PFSK-1 (cell line): ENCODE results near the gene PLK5.

Experiments used
- FOXP2 ChIP-seq: optimal IDR thresholded peaks from 2 replicates; pipeline ENCODE3; 2011; ENCODE audit warnings: borderline replicate concordance, control low read depth, inconsistent platforms; ENCODE audit not compliant: insufficient read depth; ENCODE audit errors: extremely low read length, extremely low read depth
- POLR2AphosphoS5 ChIP-seq: IDR thresholded peaks from 2 replicates; pipeline ENCODE4 v1.6.1; 2012; ENCODE audit warnings: low read depth, mild to moderate bottlenecking, control low read depth, low read length, moderate library complexity
- REST ChIP-seq, 2 experiments: IDR thresholded peaks; 2 replicates each; pipeline versions ENCODE4 v1.6.1 to v1.8.0; 2011 to 2012; ENCODE audit warnings: low read depth in 2 of 2, low read length in 2 of 2, control low read depth in 1 of 2, inconsistent platforms in 1 of 2, mild to moderate bottlenecking in 1 of 2, moderate library complexity in 1 of 2; ENCODE audit not compliant: insufficient read depth in 1 of 2
- SIN3A ChIP-seq: IDR thresholded peaks from 2 replicates; pipeline ENCODE4 v1.6.1; 2012; ENCODE audit warnings: mild to moderate bottlenecking, low read length, moderate library complexity, borderline replicate concordance; ENCODE audit not compliant: insufficient read depth
- TAF1 ChIP-seq: IDR thresholded peaks from 2 replicates; pipeline ENCODE4 v1.6.1; 2012; ENCODE audit warnings: low read length, control low read depth, borderline replicate concordance; ENCODE audit not compliant: insufficient read depth

Gene PLK5

GRCh38 chr19:1529430-1529816 is 5.5 kb downstream of the PLK5 start:
- TF ChIP-seq POLR2AphosphoS5, result no peak
- no peak for TF ChIP-seq TAF1
- no peak for TF ChIP-seq REST (IDR thresholded peaks at IDR 0.05; ENCODE audit: insufficient read depth in 1 of 2, low read depth in 2 of 2, low read length in 2 of 2)
- no peak for TF ChIP-seq FOXP2
- no peak for TF ChIP-seq SIN3A

- no peak for TF ChIP-seq FOXP2
- TF ChIP-seq REST (IDR thresholded peaks at IDR 0.05; ENCODE audit: insufficient read depth in 1 of 2, low read depth in 2 of 2, low read length in 2 of 2), result no peak
- TF ChIP-seq SIN3A, result no peak
Observed at GRCh38 chr19:1531587-1531986, 7.7 kb downstream of the PLK5 start.

- TF ChIP-seq TAF1 (no peak), FOXP2 (no peak), SIN3A (no peak), POLR2AphosphoS5 (no peak), REST (IDR thresholded peaks at IDR 0.05; ENCODE audit: insufficient read depth in 1 of 2, low read depth in 2 of 2, low read length in 2 of 2) (no peak)
Observed at GRCh38 chr19:1532003-1532402, 8.1 kb downstream of the PLK5 start.

GRCh38 chr19:1533510-1534150 is 9.8 kb downstream of the PLK5 start:
- TF ChIP-seq POLR2AphosphoS5, result no peak
- no peak for TF ChIP-seq TAF1

- TF ChIP-seq POLR2AphosphoS5, result no peak
- no peak for TF ChIP-seq REST (IDR thresholded peaks at IDR 0.05; ENCODE audit: insufficient read depth in 1 of 2, low read depth in 2 of 2, low read length in 2 of 2)
- TF ChIP-seq FOXP2, result no peak
- no peak for TF ChIP-seq SIN3A
- no peak for TF ChIP-seq TAF1
Observed at GRCh38 chr19:1534972-1535371, 11.1 kb downstream of the PLK5 start.
